Endodermal cell (in vitro differentiated cells): ENCODE results near the gene TIPARP. TPM values are rescaled to one million over a fixed set of nuclear protein-coding genes. Genes with fewer than 3 reads are reported as not detected.

ENCODE experiments used
- DNase-seq: peaks from one replicate; pipeline ENCODE4 v3.0.0-alpha.2; 2017
- H3K27ac ChIP-seq: 2 replicates; pipeline ENCODE4 v1.5.1; 2013; ENCODE audit warnings: mild to moderate bottlenecking, low read depth, low read length, moderate library complexity
- H3K27me3 ChIP-seq: 2 replicates; pipeline ENCODE4 v1.6.1; 2013; ENCODE audit warnings: mild to moderate bottlenecking, low read length, moderate library complexity; ENCODE audit not compliant: insufficient read depth, control insufficient read depth, poor library complexity, severe bottlenecking
- H3K36me3 ChIP-seq: 2 replicates; pipeline ENCODE4 v1.7.0; 2013; ENCODE audit warnings: mild to moderate bottlenecking, low read length, moderate library complexity; ENCODE audit not compliant: control insufficient read depth, insufficient read depth
- H3K4me1 ChIP-seq: one replicate; pipeline ENCODE4 v1.7.0; 2013; ENCODE audit warnings: low read length; ENCODE audit not compliant: control insufficient read depth, insufficient read depth
- H3K4me3 ChIP-seq: 2 replicates; pipeline ENCODE4 v1.5.1; 2013; ENCODE audit warnings: mild to moderate bottlenecking, low read length, moderate library complexity
- H3K9ac ChIP-seq: 2 replicates; pipeline ENCODE4 v1.6.1; 2013; ENCODE audit warnings: mild to moderate bottlenecking, low read length, moderate library complexity; ENCODE audit not compliant: poor library complexity, severe bottlenecking; ENCODE audit errors: extremely low read depth
- H3K9me3 ChIP-seq: 2 replicates; pipeline ENCODE4 v1.6.1; 2013; ENCODE audit warnings: mild to moderate bottlenecking, low read length, moderate library complexity; ENCODE audit not compliant: control insufficient read depth
- H3K27ac Mint-ChIP-seq: 2 replicates; pipeline ENCODE4 v1.8.0; 2020; ENCODE audit warnings: mixed read lengths
- H3K27me3 Mint-ChIP-seq: 2 replicates; pipeline ENCODE4 v1.8.0; 2021; ENCODE audit warnings: mild to moderate bottlenecking, mixed read lengths; ENCODE audit not compliant: insufficient read depth
- H3K36me3 Mint-ChIP-seq: 2 replicates; pipeline ENCODE4 v1.8.0; 2020; ENCODE audit warnings: low read depth, mixed read lengths
- H3K4me1 Mint-ChIP-seq: 2 replicates; pipeline ENCODE4 v1.8.0; 2020; ENCODE audit warnings: mixed read lengths
- H3K4me3 Mint-ChIP-seq: 2 replicates; pipeline ENCODE4 v1.8.0; 2020; ENCODE audit warnings: mild to moderate bottlenecking, moderate library complexity, mixed read lengths
- H3K9me3 Mint-ChIP-seq: 2 replicates; pipeline ENCODE4 v1.8.0; 2020; ENCODE audit warnings: mild to moderate bottlenecking, mixed read lengths
- WGBS, 2 experiments: methylation state at CpG; one replicate each; pipeline versions ENCODE4 v1.1.5 to v1.1.7; 2013; ENCODE audit warnings: missing lambda C conversion rate in 2 of 2, mixed read lengths in 1 of 2; ENCODE audit not compliant: insufficient coverage in 1 of 2, insufficient read length in 1 of 2; 5-methylcytosine and 5-hydroxymethylcytosine counted together
- total RNA-seq, 2 donors: library from RNA; stranded (reverse); fragmentation: NEBNext Ultra II Directional in 1 of 2; extraction: Animal tissue kit (Norgen Biotek cat#: 25700) in 1 of 2; gene quantifications; 2 replicates in 1 of 2; 3 replicates in 1 of 2; pipeline ENCODE4 v1.2.1, GENCODE V29; 2021
- TF ChIP-seq, protein P1 (sequence below): fragments of 200-600 bp; sonication (generic); conservative IDR thresholded peaks from 2 replicates; pipeline ENCODE4 v1.5.0; 2021; ENCODE audit warnings: antibody characterized with exemption, mild to moderate bottlenecking

The TIPARP gene
- total RNA-seq, 2 donors from 2014 or later: 27.1 to 34.3 TPM

- 63% methylated on average over 1 of the region's 1 CpG; no CpG with 5 or more reads in 1 of the 2 experiments for WGBS, 2 experiments
- DNase-seq: no peak
- H3K9ac ChIP-seq: no peak overlapping the region
- peaks cover 9% of the 10 kb centered on the region for H3K4me1 Mint-ChIP-seq
- H3K27me3 ChIP-seq: no peaks in the 10 kb centered on the region
- H3K27ac ChIP-seq: no peak overlapping the region
- no peaks in the 10 kb centered on the region for H3K36me3 Mint-ChIP-seq
- no peaks in the 10 kb centered on the region for H3K36me3 ChIP-seq
- H3K4me1 ChIP-seq: no peaks in the 10 kb centered on the region
- TF ChIP-seq, protein P1, sequence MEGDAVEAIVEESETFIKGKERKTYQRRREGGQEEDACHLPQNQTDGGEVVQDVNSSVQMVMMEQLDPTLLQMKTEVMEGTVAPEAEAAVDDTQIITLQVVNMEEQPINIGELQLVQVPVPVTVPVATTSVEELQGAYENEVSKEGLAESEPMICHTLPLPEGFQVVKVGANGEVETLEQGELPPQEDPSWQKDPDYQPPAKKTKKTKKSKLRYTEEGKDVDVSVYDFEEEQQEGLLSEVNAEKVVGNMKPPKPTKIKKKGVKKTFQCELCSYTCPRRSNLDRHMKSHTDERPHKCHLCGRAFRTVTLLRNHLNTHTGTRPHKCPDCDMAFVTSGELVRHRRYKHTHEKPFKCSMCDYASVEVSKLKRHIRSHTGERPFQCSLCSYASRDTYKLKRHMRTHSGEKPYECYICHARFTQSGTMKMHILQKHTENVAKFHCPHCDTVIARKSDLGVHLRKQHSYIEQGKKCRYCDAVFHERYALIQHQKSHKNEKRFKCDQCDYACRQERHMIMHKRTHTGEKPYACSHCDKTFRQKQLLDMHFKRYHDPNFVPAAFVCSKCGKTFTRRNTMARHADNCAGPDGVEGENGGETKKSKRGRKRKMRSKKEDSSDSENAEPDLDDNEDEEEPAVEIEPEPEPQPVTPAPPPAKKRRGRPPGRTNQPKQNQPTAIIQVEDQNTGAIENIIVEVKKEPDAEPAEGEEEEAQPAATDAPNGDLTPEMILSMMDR: no peak
- no peak overlapping the region for H3K4me3 Mint-ChIP-seq
- no peak overlapping the region for H3K4me3 ChIP-seq
- no peak overlapping the region for H3K27ac Mint-ChIP-seq
- H3K9me3 ChIP-seq: peaks cover 2% of the 10 kb centered on the region
- peaks cover under 1% of the 10 kb centered on the region for H3K9me3 Mint-ChIP-seq
- H3K27me3 Mint-ChIP-seq: no peaks in the 10 kb centered on the region
These were observed 32.8 kb upstream of the TIPARP start for GRCh38 chr3:156641618-156641975.

GRCh38 chr3:156642750-156643728 is 31.4 kb upstream of the TIPARP start:
- DNase-seq: peak; percentile 60
- whole genome bisulfite sequencing, 2 experiments: 83 to 94% methylated on average over 3 to 8 of the region's 8 CpGs
- Histone ChIP-seq H3K4me3 (no peak overlapping the region), H3K4me1 (no peaks in the 10 kb centered on the region), H3K36me3 (no peaks in the 10 kb centered on the region), H3K9me3 (peaks cover 10% of the 10 kb centered on the region), H3K27ac (no peak overlapping the region), H3K27me3 (no peaks in the 10 kb centered on the region), H3K9ac (no peak overlapping the region)
- Mint-ChIP-seq H3K27me3 (no peaks in the 10 kb centered on the region), H3K9me3 (peaks cover 4% of the 10 kb centered on the region), H3K36me3 (no peaks in the 10 kb centered on the region), H3K27ac (no peak overlapping the region), H3K4me1 (peaks cover 9% of the 10 kb centered on the region), H3K4me3 (no peak overlapping the region)
- TF ChIP-seq, protein P1: peak; percentile 19

DNA sequence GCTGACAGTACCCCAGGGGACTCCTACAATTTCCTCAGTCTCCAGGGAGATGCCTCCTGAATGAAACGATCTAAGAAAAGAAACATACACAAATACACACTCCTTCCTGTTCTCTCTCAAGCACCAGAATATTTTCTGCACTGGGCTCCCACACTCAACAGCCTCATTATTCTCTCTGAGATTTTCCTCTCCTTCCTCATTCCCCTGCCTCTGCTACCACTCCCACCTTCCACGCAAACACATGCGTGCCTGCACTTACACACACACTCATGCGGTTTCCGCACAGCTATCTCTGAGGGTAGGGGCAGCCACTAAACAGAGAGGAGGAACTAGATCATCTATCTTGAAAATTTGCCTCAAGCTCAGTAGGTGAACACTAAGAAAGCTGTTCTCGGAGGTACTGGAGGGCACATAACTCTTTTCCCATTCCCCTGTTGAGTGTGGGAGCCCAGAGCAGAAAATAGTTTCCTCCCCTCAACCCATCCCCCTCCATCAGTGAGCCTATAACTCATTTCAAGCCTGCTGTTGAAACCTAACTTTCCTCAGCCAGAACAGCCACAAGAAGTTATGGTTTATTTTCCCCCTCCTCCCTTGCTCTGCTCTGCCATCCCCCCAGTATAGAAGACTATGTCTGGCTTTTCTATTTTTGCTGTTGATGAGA is 30.5 kb upstream of the TIPARP start:
- Mint-ChIP-seq H3K4me1 (peaks cover 9% of the 10 kb centered on the region), H3K27ac (no peak overlapping the region), H3K36me3 (no peaks in the 10 kb centered on the region), H3K27me3 (no peaks in the 10 kb centered on the region), H3K9me3 (peaks cover 4% of the 10 kb centered on the region), H3K4me3 (no peak overlapping the region)
- Histone ChIP-seq H3K27ac (no peak overlapping the region), H3K4me1 (no peaks in the 10 kb centered on the region), H3K36me3 (no peaks in the 10 kb centered on the region), H3K4me3 (no peak overlapping the region), H3K27me3 (no peaks in the 10 kb centered on the region), H3K9me3 (peaks cover 10% of the 10 kb centered on the region), H3K9ac (no peak overlapping the region)
- no peak for DNase-seq
- WGBS, 2 experiments: 92 to 93% methylated on average over 5 to 6 of the region's 6 CpGs
- TF ChIP-seq, protein P1: no peak
